Measurements from ENCODE around the gene SEMA3B.
"Not testable (repeated sequence)": the region's sequence is repeated elsewhere in the genome, so short reads cannot be mapped to it uniquely, and the experiment has no call there.

The SEMA3B gene

GRCh38 chr3:50237133-50237651, 31.8 kb upstream of the SEMA3B start:
- Histone ChIP-seq H3K27ac (peak overlapping the region; percentile 36 to 95 (median 88)), H3K4me3 (peak overlapping the region; percentile 56 to 91 (median 72))

GRCh38 chr3:50237754-50238548, 31.0 kb upstream of the SEMA3B start:
- peak overlapping the region; percentile 56 to 91 (median 72) for H3K4me3 ChIP-seq
- H3K27ac ChIP-seq = peak overlapping the region; percentile 49 to 95 (median 88)

GRCh38 chr3:50238549-50239026, 30.4 kb upstream of the SEMA3B start:
- Histone ChIP-seq H3K27ac (peak overlapping the region; percentile 49 to 95 (median 88)), H3K4me3 (peak overlapping the region; percentile 56 to 91 (median 72))

- Histone ChIP-seq H3K4me3 (peak overlapping the region in 1 of 7 experiments; percentile 67), H3K27ac (peak overlapping the region in 16 of 21 experiments; percentile 8 to 95 (median 88))
Observed at GRCh38 chr3:50239649-50240048, 29.3 kb upstream of the SEMA3B start.

GRCh38 chr3:50241163-50241562, 27.8 kb upstream of the SEMA3B start:
- peak overlapping the region in 19 of 21 experiments; percentile 1 to 95 (median 84) for H3K27ac ChIP-seq
- no peak overlapping the region for H3K4me3 ChIP-seq

- peak overlapping the region; percentile 1 to 95 (median 84) for H3K27ac ChIP-seq
- H3K4me3 ChIP-seq = no peak overlapping the region
Observed at GRCh38 chr3:50241713-50242380, 27.1 kb upstream of the SEMA3B start.

GRCh38 chr3:50242381-50242770, 26.6 kb upstream of the SEMA3B start:
- Histone ChIP-seq H3K4me3 (no peak overlapping the region), H3K27ac (peak overlapping the region in 20 of 21 experiments; percentile 66 to 95 (median 84))

- peak overlapping the region in 1 of 7 experiments; percentile 6 for H3K4me3 ChIP-seq
- peak overlapping the region in 20 of 21 experiments; percentile 66 to 95 (median 84) for H3K27ac ChIP-seq
Observed at GRCh38 chr3:50242851-50243542, 25.9 kb upstream of the SEMA3B start.

- no peak overlapping the region for H3K4me3 ChIP-seq
- H3K27ac ChIP-seq = peak overlapping the region in 20 of 21 experiments; percentile 66 to 95 (median 84)
Observed at GRCh38 chr3:50243543-50243895, 25.4 kb upstream of the SEMA3B start.

GRCh38 chr3:50244813-50245212, 24.1 kb upstream of the SEMA3B start:
- H3K4me3 ChIP-seq = not testable (repeated sequence)
- H3K27ac ChIP-seq = peak overlapping the region in 19 of 21 experiments; percentile 7 to 95 (median 84)

- Histone ChIP-seq H3K4me3 (peak overlapping the region in 4 of 7 experiments; percentile 13 to 41 (median 24)), H3K27ac (peak overlapping the region in 20 of 21 experiments; percentile 65 to 95 (median 85))
Observed at GRCh38 chr3:50245251-50245745, 23.6 kb upstream of the SEMA3B start.

- peak overlapping the region; percentile 0 to 41 (median 20) for H3K4me3 ChIP-seq
Observed at GRCh38 chr3:50245831-50246516, 23.0 kb upstream of the SEMA3B start.

GRCh38 chr3:50246517-50246954, 22.4 kb upstream of the SEMA3B start:
- Histone ChIP-seq H3K27ac (peak overlapping the region; percentile 45 to 95 (median 84)), H3K4me3 (peak overlapping the region in 6 of 7 experiments; percentile 0 to 41 (median 24))

More at GRCh38 chr3:50245831-50246516, 23.0 kb upstream of the SEMA3B start:
- peak overlapping the region; percentile 45 to 95 (median 84) for H3K27ac ChIP-seq

GRCh38 chr3:50248387-50248786, 20.6 kb upstream of the SEMA3B start:
- no peak overlapping the region for H3K4me3 ChIP-seq
- peak overlapping the region in 19 of 21 experiments; percentile 37 to 95 (median 76) for H3K27ac ChIP-seq

GRCh38 chr3:50249457-50249856, 19.5 kb upstream of the SEMA3B start:
- Histone ChIP-seq H3K27ac (peak overlapping the region in 16 of 21 experiments; percentile 61 to 95 (median 78)), H3K4me3 (no peak overlapping the region)

- H3K27ac ChIP-seq = peak overlapping the region in 9 of 21 experiments; percentile 20 to 91 (median 74)
- no peak overlapping the region for H3K4me3 ChIP-seq
Observed at GRCh38 chr3:50250514-50250913, 18.4 kb upstream of the SEMA3B start.

GRCh38 chr3:50251220-50251619, 17.7 kb upstream of the SEMA3B start:
- Histone ChIP-seq H3K27ac (peak overlapping the region in 13 of 21 experiments; percentile 17 to 90 (median 55)), H3K4me3 (no peak overlapping the region)

GRCh38 chr3:50254577-50255250, 14.2 kb upstream of the SEMA3B start:
- Histone ChIP-seq H3K4me3 (no peak overlapping the region), H3K27ac (peak overlapping the region in 20 of 21 experiments; percentile 22 to 91 (median 74))

All from skin epidermis (tissue), 12 donors.